Heart left ventricle (tissue), 16 donors: ENCODE data around the gene SHC4. TPM values are rescaled to one million over a fixed set of nuclear protein-coding genes. Genes with fewer than 3 reads are reported as not detected.

Experiments used
- ATAC-seq, 4 donors: fragments of 200-7000 bp; cut with Tn5 transposase; one replicate each; pipeline ENCODE4 v1.9.1; 2020 to 2022; ENCODE audit warnings: moderate library complexity in 4 of 4, mild to moderate bottlenecking in 3 of 4, moderate number of reproducible peaks in 1 of 4
- DNase-seq, 5 donors: peaks; one replicate each; pipeline ENCODE4 v3.0.0-alpha.2; 2020
- H3K27ac ChIP-seq, 12 donors: fragments of 200-600 bp; sonication (generic) in 4 of 12; one replicate each; pipeline versions ENCODE4 v1.5.0 to v1.8.0; 2016 to 2022; ENCODE audit warnings: mild to moderate bottlenecking in 2 of 12
- H3K27me3 ChIP-seq, 9 donors: fragments of 200-600 bp; sonication (generic) in 2 of 9; one replicate each; pipeline versions ENCODE4 v1.5.1 to v1.8.0; 2016 to 2022; ENCODE audit warnings: mild to moderate bottlenecking in 3 of 9
- H3K36me3 ChIP-seq, 9 donors: fragments of 200-600 bp; sonication (generic) in 2 of 9; one replicate each; pipeline versions ENCODE4 v1.5.0 to v1.8.0; 2018 to 2022; ENCODE audit warnings: mild to moderate bottlenecking in 2 of 9
- H3K4me1 ChIP-seq, 12 donors: fragments of 200-600 bp; sonication (generic) in 4 of 12; one replicate each; pipeline versions ENCODE4 v1.5.0 to v1.8.0; 2016 to 2022; ENCODE audit warnings: mild to moderate bottlenecking in 3 of 12
- H3K4me3 ChIP-seq, 12 donors: fragments of 200-600 bp; sonication (generic) in 4 of 12; one replicate each; pipeline versions ENCODE4 v1.5.0 to v1.8.0; 2017 to 2022; ENCODE audit warnings: mild to moderate bottlenecking in 9 of 12, moderate library complexity in 4 of 12
- H3K9me3 ChIP-seq, 12 donors: fragments of 200-600 bp; sonication (generic) in 4 of 12; one replicate each; pipeline versions ENCODE4 v1.5.0 to v1.8.0; 2016 to 2022; ENCODE audit warnings: mild to moderate bottlenecking in 1 of 12
- CTCF ChIP-seq, 12 donors: fragments of 200-600 bp; sonication (generic) in 4 of 12; IDR thresholded peaks; one replicate each; pipeline versions ENCODE4 v1.5.0 to v1.8.0; 2018 to 2022; ENCODE audit warnings: antibody characterized with exemption in 12 of 12, mild to moderate bottlenecking in 5 of 12
- POLR2A ChIP-seq, 2 donors: fragments of 450-650 bp; IDR thresholded peaks; one replicate each; pipeline ENCODE4 v1.6.1; 2017; ENCODE audit warnings: antibody characterized with exemption in 2 of 2, mild to moderate bottlenecking in 2 of 2, moderate library complexity in 2 of 2
- WGBS, 4 donors: extraction: QIAGEN DNeasy Blood & Tissue Kit in 2 of 4; methylation state at CpG; one replicate each; pipeline versions ENCODE4 v1.1.5 to v1.1.7; 2013 to 2018; 5-methylcytosine and 5-hydroxymethylcytosine counted together
- intact Hi-C, 10 donors: fragments of 100-400 bp; cut with DNase I; formaldehyde crosslinking; loops; one replicate each; pipeline versions ENCODE4 v1.11.1 to v1.14.2; 2022
- polyA plus RNA-seq, 2 donors: library from polyadenylated mRNA; stranded (reverse); fragments of 200-250 nt; gene quantifications; one replicate each; pipeline ENCODE4 v1.2.3, GENCODE V29; 2013
- total RNA-seq, 9 donors: library from RNA; depleted of rRNA in 2 of 9; stranded (reverse); fragments of >200 nt in 2 of 9; fragmentation: NEBNext Ultra II Directional in 3 of 9; extraction: Animal tissue kit (Norgen Biotek cat#: 25700) in 3 of 9; gene quantifications; one replicate each; pipeline versions ENCODE4 v1.1.0 to v1.2.4, GENCODE V29; 2016 to 2023
- donor health status: ischemic (EF 13 %, LVEDD 7.1; RV severe dilation, severe dysfunction).
- donor health status: healthy with polysubstance abuse.
- donor health status: DM: no; HTN: yes; CAD: no.
- donor health status: DM: no; HTN: no; CAD: no.
- donor health status: ischemic (EF 25% LVEDD 6.9; RV normal size, moderate dysfunction).
- donor health status: ischemic (EF 25% LVEDD 5.7; RV mildly dilated, moderate dysfunction).
- donor health status: healthy.
- donor health status: DM: yes; HTN: yes; CAD: no.
- donor health status: ischemic (EF 35%, LVEDD 5.7; RV mildly dilated, moderate dysfunction).
- donor health status: nonischemic (EF 11% LVEDD 7.7; RV severe dilation, severe dysfunction).
- donor health status: DM: yes; HTN: yes; CAD: no.
- donor health status: PGD.
- donor health status: ischemic (EF 29% LVEDD 5.4; RV normal size, mild dysfunction).
- donor health status: nonischemic (EF 23%, LVEDD 6.1; RV moderate dilation, normal function).

The SHC4 gene
- total and polyA plus RNA-seq, 11 donors, result 1.3 to 4.1 (median 2.2) TPM

- 67 to 73% (median 68%) methylated on average over 2 of the region's 2 CpGs for WGBS, 4 donors
- ATAC-seq (peak in 2 of 4 donors; percentile 26 to 64), DNase-seq (no peak)
- H3K27me3 ChIP-seq, result no peaks in the 10 kb centered on the region
- TF ChIP-seq POLR2A (IDR thresholded peaks at IDR 0.05), result no peak
- no peak for TF ChIP-seq CTCF (IDR thresholded peaks at IDR 0.05)
- no peak overlapping the region for H3K4me3 ChIP-seq
- intact Hi-C loops, result no loop called here
- peaks cover 0 to 83% (median 5%) of the 10 kb centered on the region in 9 donors for H3K36me3 ChIP-seq
- no peaks in the 10 kb centered on the region for H3K9me3 ChIP-seq
- no peaks in the 10 kb centered on the region for H3K4me1 ChIP-seq
- no peak overlapping the region for H3K27ac ChIP-seq
Observed at GRCh38 chr15:48785712-48786111, 178.0 kb downstream of the SHC4 start.

GRCh38 chr15:48785195-48785594 lies 178.5 kb downstream of the SHC4 start:
- Histone ChIP-seq H3K27ac (no peak overlapping the region), H3K27me3 (no peaks in the 10 kb centered on the region), H3K36me3 (peaks cover 0 to 84% (median 5%) of the 10 kb centered on the region in 9 donors), H3K4me1 (no peaks in the 10 kb centered on the region), H3K9me3 (no peaks in the 10 kb centered on the region), H3K4me3 (no peak overlapping the region)
- 66 to 73% (median 67%) methylated on average over 3 of the region's 3 CpGs for WGBS, 4 donors
- DNase-seq (peak in 1 of 5 donors; percentile 54), ATAC-seq (no peak)
- intact Hi-C loops, result no loop called here
- TF ChIP-seq CTCF (IDR thresholded peaks at IDR 0.05), result no peak
- no peak for TF ChIP-seq POLR2A (IDR thresholded peaks at IDR 0.05)

GRCh38 chr15:48784756-48785155 lies 179.0 kb downstream of the SHC4 start:
- H3K4me3 ChIP-seq, result no peak overlapping the region
- peaks cover 0 to 84% (median 5%) of the 10 kb centered on the region in 9 donors for H3K36me3 ChIP-seq
- no peak overlapping the region for H3K27ac ChIP-seq
- TF ChIP-seq POLR2A (IDR thresholded peaks at IDR 0.05), result no peak
- TF ChIP-seq CTCF (IDR thresholded peaks at IDR 0.05), result no peak
- WGBS, 4 donors, result 94 to 100% (median 96%) methylated on average over 2 of the region's 2 CpGs
- H3K4me1 ChIP-seq, result no peaks in the 10 kb centered on the region
- DNase-seq (no peak), ATAC-seq (no peak)
- intact Hi-C loops, result no loop called here
- no peaks in the 10 kb centered on the region for H3K27me3 ChIP-seq
- no peaks in the 10 kb centered on the region for H3K9me3 ChIP-seq

GRCh38 chr15:48782911-48783310 lies 180.8 kb downstream of the SHC4 start:
- ATAC-seq, result no peak
- no peak overlapping the region for H3K4me3 ChIP-seq
- intact Hi-C loops, result no loop called here
- 97 to 99% (median 98%) methylated on average over 2 of the region's 2 CpGs for WGBS, 4 donors
- H3K4me1 ChIP-seq, result peaks cover 0 to 1% (median 0%) of the 10 kb centered on the region in 12 donors
- peaks cover 0 to 68% (median 5%) of the 10 kb centered on the region in 9 donors for H3K36me3 ChIP-seq
- no peak for DNase-seq
- no peaks in the 10 kb centered on the region for H3K9me3 ChIP-seq
- TF ChIP-seq POLR2A (IDR thresholded peaks at IDR 0.05), result no peak
- TF ChIP-seq CTCF (IDR thresholded peaks at IDR 0.05), result no peak
- no peaks in the 10 kb centered on the region for H3K27me3 ChIP-seq
- H3K27ac ChIP-seq, result no peak overlapping the region
